ENCODE data around the gene TNNT1.

TNNT1 gene

GRCh38 chr19:55097864-55098715 is 50.9 kb downstream of the TNNT1 start:
- TF ChIP-seq, protein P1, sequence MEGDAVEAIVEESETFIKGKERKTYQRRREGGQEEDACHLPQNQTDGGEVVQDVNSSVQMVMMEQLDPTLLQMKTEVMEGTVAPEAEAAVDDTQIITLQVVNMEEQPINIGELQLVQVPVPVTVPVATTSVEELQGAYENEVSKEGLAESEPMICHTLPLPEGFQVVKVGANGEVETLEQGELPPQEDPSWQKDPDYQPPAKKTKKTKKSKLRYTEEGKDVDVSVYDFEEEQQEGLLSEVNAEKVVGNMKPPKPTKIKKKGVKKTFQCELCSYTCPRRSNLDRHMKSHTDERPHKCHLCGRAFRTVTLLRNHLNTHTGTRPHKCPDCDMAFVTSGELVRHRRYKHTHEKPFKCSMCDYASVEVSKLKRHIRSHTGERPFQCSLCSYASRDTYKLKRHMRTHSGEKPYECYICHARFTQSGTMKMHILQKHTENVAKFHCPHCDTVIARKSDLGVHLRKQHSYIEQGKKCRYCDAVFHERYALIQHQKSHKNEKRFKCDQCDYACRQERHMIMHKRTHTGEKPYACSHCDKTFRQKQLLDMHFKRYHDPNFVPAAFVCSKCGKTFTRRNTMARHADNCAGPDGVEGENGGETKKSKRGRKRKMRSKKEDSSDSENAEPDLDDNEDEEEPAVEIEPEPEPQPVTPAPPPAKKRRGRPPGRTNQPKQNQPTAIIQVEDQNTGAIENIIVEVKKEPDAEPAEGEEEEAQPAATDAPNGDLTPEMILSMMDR (IDR thresholded peaks at IDR 0.05; ENCODE audit: control extremely low read depth, extremely low read depth, low read depth, missing control alignments), result no peak
- POLR2A ChIA-PET, result no interaction called here
- CTCF ChIA-PET, result interaction anchor here (0.9 kb wide), 2 partner anchors 9 to 10 kb away, joined by 3 to 4 read pairs; no protein-coding TSS in a partner anchor
- DNase-seq (ENCODE audit: extremely low spot score), result no peak

DNA sequence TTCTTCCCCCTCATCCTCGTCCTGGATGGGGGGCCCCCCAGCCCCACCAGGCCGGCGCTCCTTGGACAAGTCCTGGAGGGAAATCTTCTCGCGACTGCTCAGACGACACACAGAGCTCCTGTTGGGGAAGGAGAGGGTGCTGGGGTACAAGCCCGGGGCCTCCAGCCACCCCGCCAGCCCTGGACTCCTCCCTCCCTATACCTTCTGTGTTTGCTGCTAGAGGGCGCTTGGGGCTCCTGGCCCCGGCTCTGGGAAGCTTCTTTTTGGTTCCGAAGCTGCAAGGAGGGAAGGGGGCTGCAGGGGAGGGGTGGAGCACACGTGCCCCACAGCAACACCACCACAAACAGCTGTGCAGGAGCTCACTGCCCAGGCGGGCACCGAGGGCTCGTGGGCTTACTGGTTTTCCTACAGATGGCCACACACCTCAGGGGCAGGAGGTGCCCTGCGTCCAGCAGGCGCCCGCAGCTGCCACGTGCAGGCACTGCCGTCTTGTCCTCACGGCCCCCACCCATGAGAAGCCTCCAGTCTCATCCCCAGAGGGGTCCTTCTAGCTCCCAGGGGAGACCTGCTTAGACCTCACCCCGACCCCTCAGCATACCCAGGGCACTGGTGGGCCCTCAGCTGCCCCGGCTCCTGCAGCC is 52.8 kb downstream of the TNNT1 start:
- TF ChIP-seq, protein P1 (IDR thresholded peaks at IDR 0.05; ENCODE audit: control extremely low read depth, extremely low read depth, low read depth, missing control alignments), result no peak
- ChIA-PET POLR2A (no interaction called here), CTCF (interaction anchor here (1.2 to 1.8 kb wide), 2 partner anchors 11 to 36 kb away, joined by 3 to 4 read pairs; no protein-coding TSS in a partner anchor)
- no peak for DNase-seq (ENCODE audit: extremely low spot score)

- ChIA-PET CTCF (interaction anchor here (1.2 to 1.8 kb wide), 2 partner anchors 11 to 37 kb away, joined by 3 to 4 read pairs; no protein-coding TSS in a partner anchor), POLR2A (no interaction called here)
- DNase-seq (ENCODE audit: extremely low spot score), result no peak
- TF ChIP-seq, protein P1 (IDR thresholded peaks at IDR 0.05; ENCODE audit: control extremely low read depth, extremely low read depth, low read depth, missing control alignments), result no peak
These were observed 53.5 kb downstream of the TNNT1 start for GRCh38 chr19:55095260-55096060.

GRCh38 chr19:55094456-55095259 is 54.3 kb downstream of the TNNT1 start:
- no peak for DNase-seq (ENCODE audit: extremely low spot score)
- ChIA-PET CTCF (no interaction called here), POLR2A (no interaction called here)
- TF ChIP-seq, protein P1 (IDR thresholded peaks at IDR 0.05; ENCODE audit: control extremely low read depth, extremely low read depth, low read depth, missing control alignments), result no peak

DNA sequence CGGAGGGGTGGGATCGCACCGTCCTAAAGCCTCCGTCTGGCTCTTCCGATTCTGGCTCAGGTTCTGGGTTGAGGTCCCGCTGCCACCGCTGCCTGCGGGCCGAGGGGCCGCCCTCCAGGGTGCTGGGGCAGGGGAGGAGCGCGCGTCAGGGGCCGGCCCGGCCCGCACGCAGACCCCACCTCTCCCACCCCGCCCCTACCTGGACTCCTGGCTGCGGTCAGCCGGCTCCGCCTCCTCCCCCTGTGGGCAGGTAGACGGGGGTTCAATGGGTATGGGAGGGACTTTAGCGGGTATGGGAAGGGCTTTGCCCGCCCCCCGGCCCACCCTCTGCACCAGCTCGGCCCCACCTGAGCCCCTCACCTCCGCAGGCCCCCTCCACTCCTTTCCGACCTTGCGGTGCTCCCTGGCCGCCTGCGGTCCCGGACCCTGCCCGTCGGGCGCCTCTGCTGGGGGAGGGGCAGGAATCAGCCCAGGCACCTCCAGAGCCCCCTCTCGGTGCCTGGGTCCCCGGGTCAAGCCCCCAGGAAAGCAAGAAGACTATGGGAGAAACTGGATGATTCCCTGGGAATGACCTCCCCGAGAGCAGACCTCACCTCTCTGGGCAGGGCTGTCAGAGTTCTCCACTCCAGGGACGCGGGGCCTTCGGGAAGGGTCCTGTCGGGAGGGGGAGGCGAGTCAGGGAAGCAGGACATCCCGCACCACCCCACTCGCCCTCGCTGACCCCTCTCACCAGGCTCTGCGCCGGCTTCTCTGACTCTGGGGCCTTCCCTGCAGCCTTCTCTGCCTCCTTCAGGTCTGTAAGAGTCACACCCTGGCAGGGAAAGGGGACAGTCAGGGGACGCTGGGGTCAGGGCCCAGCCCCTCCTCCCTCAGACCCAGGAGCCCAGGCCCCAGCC is 56.3 kb downstream of the TNNT1 start:
- TF ChIP-seq, protein P1 (IDR thresholded peaks at IDR 0.05; ENCODE audit: control extremely low read depth, extremely low read depth, low read depth, missing control alignments), result no peak
- ChIA-PET POLR2A (no interaction called here), CTCF (no interaction called here)
- DNase-seq (ENCODE audit: extremely low spot score), result no peak
